Neuronal stem cell (in vitro differentiated cells): ENCODE measurements around the gene EPB41L2.

Experiments
- DNase-seq: peaks from one replicate; pipeline ENCODE4 v3.0.0-alpha.2; 2013; ENCODE audit warnings: low spot score
- H2AFZ ChIP-seq: one replicate; pipeline ENCODE4 v1.6.1; 2013; ENCODE audit warnings: mild to moderate bottlenecking, low read length, inconsistent platforms
- H2AK5ac ChIP-seq: 2 replicates; pipeline ENCODE4 v1.6.1; 2013; ENCODE audit warnings: low read depth, mild to moderate bottlenecking, inconsistent platforms, low read length, moderate library complexity, mixed read lengths
- H2BK120ac ChIP-seq: 2 replicates; pipeline ENCODE4 v1.6.1; 2013; ENCODE audit warnings: low read depth, mild to moderate bottlenecking, inconsistent platforms, low read length, moderate library complexity, mixed read lengths
- H2BK12ac ChIP-seq: one replicate; pipeline ENCODE4 v1.6.1; 2013; ENCODE audit warnings: low read length, inconsistent platforms
- H2BK15ac ChIP-seq: 2 replicates; pipeline ENCODE4 v1.6.1; 2013; ENCODE audit warnings: mild to moderate bottlenecking, low read length, inconsistent platforms, mixed read lengths
- H2BK5ac ChIP-seq: one replicate; pipeline ENCODE4 v1.6.1; 2013; ENCODE audit warnings: inconsistent platforms, mild to moderate bottlenecking, low read length, moderate library complexity
- H3K14ac ChIP-seq: one replicate; pipeline ENCODE4 v1.6.1; 2013; ENCODE audit warnings: low read length, inconsistent platforms
- H3K18ac ChIP-seq: 2 replicates; pipeline ENCODE4 v1.6.1; 2013; ENCODE audit warnings: low read length, inconsistent platforms
- H3K23ac ChIP-seq: 2 replicates; pipeline ENCODE4 v1.6.1; 2013; ENCODE audit warnings: low read depth, mild to moderate bottlenecking, mixed read lengths, low read length, inconsistent platforms; ENCODE audit not compliant: poor library complexity
- H3K27ac ChIP-seq: replicated peaks from 3 replicates; pipeline ENCODE4 v1.5.1; 2013; ENCODE audit warnings: low read length, inconsistent platforms
- H3K27me3 ChIP-seq, 3 experiments: 2 replicates each; pipeline ENCODE4 v1.6.1; 2013; ENCODE audit warnings: low read length in 3 of 3, mild to moderate bottlenecking in 2 of 3, inconsistent platforms in 1 of 3, low read depth in 1 of 3, mixed read lengths in 1 of 3, moderate library complexity in 1 of 3; ENCODE audit not compliant: control insufficient read depth in 3 of 3, insufficient read depth in 3 of 3
- H3K36me3 ChIP-seq, 2 donors: replicated peaks in 1 of 2; 2 replicates each; pipeline ENCODE4 v1.6.1; 2013; ENCODE audit warnings: low read length in 2 of 2; ENCODE audit not compliant: control insufficient read depth in 2 of 2, insufficient read depth in 2 of 2
- H3K4ac ChIP-seq: 2 replicates; pipeline ENCODE4 v1.6.1; 2013; ENCODE audit warnings: inconsistent platforms, mild to moderate bottlenecking, low read length, moderate library complexity
- H3K4me1 ChIP-seq, 2 donors: 1 replicate in 1 of 2; 2 replicates in 1 of 2; pipeline ENCODE4 v1.6.1; 2013; ENCODE audit warnings: low read length in 2 of 2, low read depth in 1 of 2; ENCODE audit not compliant: control insufficient read depth in 2 of 2, insufficient read depth in 1 of 2
- H3K4me2 ChIP-seq: one replicate; pipeline ENCODE4 v1.6.1; 2013; ENCODE audit warnings: mild to moderate bottlenecking, low read length, inconsistent platforms; ENCODE audit not compliant: insufficient read depth, poor library complexity, severe bottlenecking
- H3K4me3 ChIP-seq, 2 donors: 2 replicates each; pipeline ENCODE4 v1.5.1; 2013; ENCODE audit warnings: low read length in 2 of 2, mild to moderate bottlenecking in 2 of 2, inconsistent platforms in 1 of 2, moderate library complexity in 1 of 2
- H3K79me1 ChIP-seq: one replicate; pipeline ENCODE4 v1.6.1; 2013; ENCODE audit warnings: low read depth, mild to moderate bottlenecking, inconsistent platforms, low read length, moderate library complexity
- H3K9ac ChIP-seq: one replicate; pipeline ENCODE4 v1.6.1; 2013; ENCODE audit warnings: mild to moderate bottlenecking, low read depth, low read length, inconsistent platforms; ENCODE audit not compliant: poor library complexity
- H3K9me3 ChIP-seq, 2 donors: replicated peaks in 1 of 2; 2 replicates each; pipeline versions ENCODE3 to v1.6.1; 2013; ENCODE audit warnings: low read length in 2 of 2, mild to moderate bottlenecking in 2 of 2, inconsistent platforms in 1 of 2, low read depth in 1 of 2, mixed read lengths in 1 of 2, moderate library complexity in 1 of 2; ENCODE audit not compliant: control insufficient read depth in 2 of 2, insufficient read depth in 1 of 2
- H4K8ac ChIP-seq: one replicate; pipeline ENCODE4 v1.6.1; 2013; ENCODE audit warnings: low read depth, mild to moderate bottlenecking, inconsistent platforms, low read length, moderate library complexity
- H4K91ac ChIP-seq: one replicate; pipeline ENCODE4 v1.6.1; 2013; ENCODE audit warnings: low read length, low read depth, mild to moderate bottlenecking, inconsistent platforms; ENCODE audit not compliant: poor library complexity
- WGBS, 2 donors: extraction: QIAGEN DNeasy Blood & Tissue Kit; methylation state at CpG; one replicate each; pipeline ENCODE4 v1.1.7; 2013; ENCODE audit warnings: missing lambda C conversion rate in 2 of 2, mixed read lengths in 1 of 2; ENCODE audit not compliant: insufficient read length in 2 of 2, insufficient replicate concordance in 1 of 2; ENCODE audit errors: extremely low coverage in 2 of 2; 5-methylcytosine and 5-hydroxymethylcytosine counted together

The EPB41L2 gene

GRCh38 chr6:131053546-131054240 lies 9.4 kb downstream of the EPB41L2 start:
- no peak for DNase-seq
- WGBS, 2 donors, result no CpG with 5 or more reads among the region's 11 CpGs

GRCh38 chr6:131052181-131052580 lies 10.9 kb downstream of the EPB41L2 start:
- Histone ChIP-seq H3K18ac (no peak overlapping the region), H3K36me3 (peaks cover 0 to 5% of the 10 kb centered on the region in 2 donors), H2AK5ac (no peak overlapping the region), H4K8ac (no peak overlapping the region), H4K91ac (no peak overlapping the region), H3K23ac (no peak overlapping the region), H2BK15ac (no peak overlapping the region), H3K4me1 (no peaks in the 10 kb centered on the region), H2BK5ac (no peak overlapping the region), H3K4me2 (no peak overlapping the region), H3K14ac (no peak overlapping the region), H3K79me1 (peaks cover 5% of the 10 kb centered on the region), H3K4me3 (no peak overlapping the region), H3K9me3 (peaks cover 11 to 39% of the 10 kb centered on the region in 2 donors), H2AFZ (no peak overlapping the region), H2BK120ac (no peak overlapping the region), H3K9ac (no peak overlapping the region), H3K4ac (no peak overlapping the region), H3K27ac (no peak overlapping the region), H3K27me3 (no peaks in the 10 kb centered on the region), H2BK12ac (no peak overlapping the region)
- DNase-seq, result no peak
- no CpG with 5 or more reads among the region's 4 CpGs for WGBS, 2 donors

More at GRCh38 chr6:131053546-131054240, 9.4 kb downstream of the EPB41L2 start:
- Histone ChIP-seq H2BK120ac (no peak overlapping the region), H2AFZ (no peak overlapping the region), H3K23ac (no peak overlapping the region), H3K14ac (no peak overlapping the region), H2BK12ac (no peak overlapping the region), H2BK5ac (no peak overlapping the region), H2BK15ac (no peak overlapping the region), H3K27me3 (no peaks in the 10 kb centered on the region), H3K4ac (no peak overlapping the region), H3K18ac (no peak overlapping the region), H3K9ac (no peak overlapping the region), H3K36me3 (peaks cover 0 to 5% of the 10 kb centered on the region in 2 donors), H3K27ac (no peak overlapping the region), H3K4me2 (no peak overlapping the region), H3K9me3 (peaks cover 11 to 39% of the 10 kb centered on the region in 2 donors), H3K4me3 (no peak overlapping the region), H2AK5ac (no peak overlapping the region), H3K4me1 (no peaks in the 10 kb centered on the region), H4K8ac (no peak overlapping the region), H4K91ac (no peak overlapping the region), H3K79me1 (peaks cover 5% of the 10 kb centered on the region)

- Histone ChIP-seq H3K9me3 (peaks cover 9 to 39% of the 10 kb centered on the region in 2 donors), H2BK15ac (no peak overlapping the region), H3K27me3 (no peaks in the 10 kb centered on the region), H2AFZ (no peak overlapping the region), H2BK5ac (no peak overlapping the region), H4K8ac (no peak overlapping the region), H3K4me3 (no peak overlapping the region), H3K4me1 (no peaks in the 10 kb centered on the region), H3K4ac (no peak overlapping the region), H3K9ac (no peak overlapping the region), H3K23ac (no peak overlapping the region), H3K18ac (no peak overlapping the region), H4K91ac (no peak overlapping the region), H3K4me2 (no peak overlapping the region), H2AK5ac (no peak overlapping the region), H3K79me1 (peaks cover 5% of the 10 kb centered on the region), H3K36me3 (peaks cover 0 to 3% of the 10 kb centered on the region in 2 donors), H2BK12ac (no peak overlapping the region), H3K27ac (no peak overlapping the region), H3K14ac (no peak overlapping the region), H2BK120ac (no peak overlapping the region)
- no peak for DNase-seq
- WGBS, 2 donors, result no CpG with 5 or more reads among the region's 1 CpG
Measured at GRCh38 chr6:131051341-131051740, 11.7 kb downstream of the EPB41L2 start.

- DNase-seq, result no peak
- H3K23ac ChIP-seq, result no peak overlapping the region
- H3K36me3 ChIP-seq, result peaks cover 0 to 3% of the 10 kb centered on the region in 2 donors
- no peaks in the 10 kb centered on the region for H3K27me3 ChIP-seq
- H3K4ac ChIP-seq, result no peak overlapping the region
- no peak overlapping the region for H3K4me2 ChIP-seq
- no CpG with 5 or more reads among the region's 3 CpGs for WGBS, 2 donors
- no peak overlapping the region for H4K91ac ChIP-seq
- H2AFZ ChIP-seq, result no peak overlapping the region
- no peak overlapping the region for H3K14ac ChIP-seq
- no peak overlapping the region for H3K18ac ChIP-seq
- H2BK12ac ChIP-seq, result no peak overlapping the region
- H2BK120ac ChIP-seq, result no peak overlapping the region
- no peak overlapping the region for H3K4me3 ChIP-seq
- H3K9ac ChIP-seq, result no peak overlapping the region
- no peak overlapping the region for H2AK5ac ChIP-seq
- no peaks in the 10 kb centered on the region for H3K4me1 ChIP-seq
- H4K8ac ChIP-seq, result no peak overlapping the region
- peaks cover 5% of the 10 kb centered on the region for H3K79me1 ChIP-seq
- peaks cover 9 to 22% of the 10 kb centered on the region in 2 donors for H3K9me3 ChIP-seq
- H3K27ac ChIP-seq, result no peak overlapping the region
- H2BK5ac ChIP-seq, result no peak overlapping the region
- no peak overlapping the region for H2BK15ac ChIP-seq
Measured at GRCh38 chr6:131049608-131050007, 13.4 kb downstream of the EPB41L2 start.
